Activated CD4-positive, alpha-beta T cell treated with anti-CD3 and anti-CD28 coated beads, Interleukin-2, amount 10 ng/mL, durations not matched to agents 7 days and 5 days (primary cell): ENCODE results near the gene RRM2. TPM values are rescaled to one million over a fixed set of nuclear protein-coding genes. Genes with fewer than 3 reads are reported as not detected.

Experiments used
- CTCF ChIA-PET: fragments of 350-600 bp; sonication (Branson Sonifier 250); formaldehyde crosslinking; loops from one replicate; lab custom pipeline; 2021; ENCODE audit warnings: antibody characterized with exemption; lab: Charles Lee
- POLR2A ChIA-PET: fragments of 350-600 bp; sonication (Branson Sonifier 250); formaldehyde crosslinking; loops from one replicate; lab custom pipeline; 2021; ENCODE audit warnings: antibody characterized with exemption; lab: Charles Lee
- DNase-seq: peaks from one replicate; pipeline ENCODE4 v3.0.0-alpha.2; 2020
- H3K27ac Mint-ChIP-seq: one replicate; pipeline ENCODE4 v1.8.0; 2021; ENCODE audit warnings: mild to moderate bottlenecking, moderate library complexity, mixed read lengths
- H3K27me3 Mint-ChIP-seq: one replicate; pipeline ENCODE4 v1.8.0; 2021; ENCODE audit warnings: mixed read lengths
- H3K36me3 Mint-ChIP-seq: one replicate; pipeline ENCODE4 v1.8.0; 2021; ENCODE audit warnings: low read depth, mixed read lengths
- H3K4me1 Mint-ChIP-seq: one replicate; pipeline ENCODE4 v1.8.0; 2021; ENCODE audit warnings: mixed read lengths
- H3K4me3 Mint-ChIP-seq: one replicate; pipeline ENCODE4 v1.8.0; 2021; ENCODE audit warnings: mild to moderate bottlenecking, moderate library complexity, mixed read lengths
- H3K9me3 Mint-ChIP-seq: one replicate; pipeline ENCODE4 v1.8.0; 2021; ENCODE audit warnings: mixed read lengths
- total RNA-seq, 2 experiments: library from RNA; stranded (reverse); gene quantifications; one replicate each; pipeline ENCODE4 v1.2.3, GENCODE V29; 2021

The RRM2 gene
- total RNA-seq, 2 experiments from 2014 or later = 496 to 540 TPM

DNA sequence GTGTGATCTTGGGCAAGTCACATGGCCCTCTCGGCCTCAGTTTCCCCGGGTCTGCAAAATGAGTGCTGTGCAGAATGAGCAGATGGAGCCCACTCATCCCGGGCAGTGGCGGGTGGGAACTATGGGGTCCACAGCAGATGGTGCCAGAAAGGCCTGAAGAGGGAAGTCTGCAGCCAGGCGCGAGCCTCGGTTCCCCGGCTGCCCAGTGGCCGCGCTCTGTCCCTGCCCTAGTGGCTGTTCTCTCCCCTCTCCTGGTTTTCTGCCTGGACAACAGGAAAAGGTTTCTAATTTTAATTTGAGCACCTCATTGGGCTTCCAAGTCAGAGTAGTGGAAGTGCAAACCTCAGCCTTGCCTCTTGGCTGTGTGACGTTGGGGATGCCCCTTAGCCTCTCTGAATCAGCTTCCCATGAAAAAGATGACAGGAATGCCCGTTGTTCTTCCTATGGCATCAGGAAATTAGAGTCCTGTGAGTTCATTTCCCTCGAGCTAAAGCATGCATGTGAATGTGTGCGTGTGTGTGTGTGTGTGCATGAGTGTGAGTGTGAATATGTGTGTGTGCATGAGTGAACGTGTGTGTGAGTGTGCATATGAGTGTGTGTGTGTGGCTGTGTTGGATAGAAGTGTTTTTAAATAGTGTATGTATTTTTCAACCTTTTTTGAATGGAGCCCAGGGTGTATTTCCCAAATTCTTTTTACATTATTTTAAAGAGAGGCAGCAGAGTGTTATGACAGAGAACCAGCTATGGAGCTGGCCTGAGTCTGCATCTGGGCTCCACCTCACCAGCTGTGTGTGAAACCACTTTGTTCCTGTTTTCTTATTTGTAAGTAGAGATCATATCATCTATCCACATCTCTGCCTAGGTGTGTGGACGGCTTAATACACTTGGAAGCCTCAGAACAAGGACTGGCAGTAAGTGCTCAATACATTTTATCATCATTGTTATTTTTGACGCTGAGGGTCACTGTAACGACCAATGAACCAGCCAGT, 41.3 kb downstream of the RRM2 start:
- ChIA-PET CTCF (interaction anchor here (0.6 to 0.7 kb wide), 3 partner anchors 15 to 635 kb away, joined by 3 to 4 read pairs (median 3); no protein-coding TSS in a partner anchor), POLR2A (no interaction called here)
- Mint-ChIP-seq H3K27me3 (no peaks in the 10 kb centered on the region), H3K4me1 (peaks cover 26% of the 10 kb centered on the region), H3K27ac (no peak overlapping the region), H3K9me3 (no peaks in the 10 kb centered on the region), H3K36me3 (peaks cover 33% of the 10 kb centered on the region), H3K4me3 (no peak overlapping the region)
- no peak for DNase-seq

DNA sequence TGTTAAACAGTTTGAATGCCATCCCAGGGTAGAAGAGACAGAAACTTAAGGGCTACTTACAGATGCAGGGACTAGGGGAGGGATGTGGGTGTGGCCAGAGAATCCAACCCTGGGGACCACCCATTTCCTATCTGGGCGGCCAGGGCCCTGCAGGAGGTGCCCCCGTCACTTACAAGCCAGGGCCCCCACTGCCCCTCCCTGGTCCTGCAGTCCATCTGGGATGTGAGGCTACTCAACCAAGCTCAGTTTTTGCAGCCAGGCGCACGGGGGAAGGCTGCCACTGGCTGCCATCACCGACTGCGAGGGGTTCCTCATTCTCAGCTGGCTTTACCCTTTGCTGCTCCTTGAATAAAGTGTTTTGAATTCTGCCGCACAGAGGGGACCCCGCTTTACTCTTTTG, 42.1 kb downstream of the RRM2 start:
- Mint-ChIP-seq H3K4me1 (peaks cover 18% of the 10 kb centered on the region), H3K36me3 (peaks cover 27% of the 10 kb centered on the region), H3K27me3 (no peaks in the 10 kb centered on the region), H3K9me3 (no peaks in the 10 kb centered on the region), H3K27ac (peak overlapping the region; percentile 27), H3K4me3 (no peak overlapping the region)
- no peak for DNase-seq
- CTCF ChIA-PET = no interaction called here
- POLR2A ChIA-PET = no interaction called here

DNA sequence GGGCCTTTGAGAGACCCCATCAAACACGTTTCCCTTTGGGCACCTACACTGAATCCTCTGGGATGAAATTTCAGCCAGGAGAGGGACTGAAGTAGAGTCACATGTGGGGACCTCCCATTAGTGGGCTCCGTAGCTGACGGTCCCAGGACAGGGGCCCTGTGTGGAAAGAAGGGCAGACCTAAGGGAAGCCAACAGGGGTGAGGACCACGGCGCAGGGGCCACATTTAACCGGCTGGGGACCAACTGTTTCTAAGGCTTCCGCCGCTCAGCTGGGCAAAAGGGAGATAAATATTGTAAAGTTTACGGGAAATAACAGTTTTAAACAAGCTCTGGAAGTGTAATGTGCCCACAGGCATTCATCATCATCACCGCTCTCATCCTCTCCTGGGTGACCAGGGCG, 42.7 kb downstream of the RRM2 start:
- DNase-seq = no peak
- CTCF ChIA-PET = interaction anchor here (0.9 kb wide), 1 partner anchor 8 kb away, joined by 3 read pairs; no protein-coding TSS in a partner anchor
- POLR2A ChIA-PET = no interaction called here
- Mint-ChIP-seq H3K9me3 (no peaks in the 10 kb centered on the region), H3K4me1 (peaks cover 13% of the 10 kb centered on the region), H3K27ac (no peak overlapping the region), H3K4me3 (no peak overlapping the region), H3K27me3 (no peaks in the 10 kb centered on the region), H3K36me3 (peaks cover 25% of the 10 kb centered on the region)

DNA sequence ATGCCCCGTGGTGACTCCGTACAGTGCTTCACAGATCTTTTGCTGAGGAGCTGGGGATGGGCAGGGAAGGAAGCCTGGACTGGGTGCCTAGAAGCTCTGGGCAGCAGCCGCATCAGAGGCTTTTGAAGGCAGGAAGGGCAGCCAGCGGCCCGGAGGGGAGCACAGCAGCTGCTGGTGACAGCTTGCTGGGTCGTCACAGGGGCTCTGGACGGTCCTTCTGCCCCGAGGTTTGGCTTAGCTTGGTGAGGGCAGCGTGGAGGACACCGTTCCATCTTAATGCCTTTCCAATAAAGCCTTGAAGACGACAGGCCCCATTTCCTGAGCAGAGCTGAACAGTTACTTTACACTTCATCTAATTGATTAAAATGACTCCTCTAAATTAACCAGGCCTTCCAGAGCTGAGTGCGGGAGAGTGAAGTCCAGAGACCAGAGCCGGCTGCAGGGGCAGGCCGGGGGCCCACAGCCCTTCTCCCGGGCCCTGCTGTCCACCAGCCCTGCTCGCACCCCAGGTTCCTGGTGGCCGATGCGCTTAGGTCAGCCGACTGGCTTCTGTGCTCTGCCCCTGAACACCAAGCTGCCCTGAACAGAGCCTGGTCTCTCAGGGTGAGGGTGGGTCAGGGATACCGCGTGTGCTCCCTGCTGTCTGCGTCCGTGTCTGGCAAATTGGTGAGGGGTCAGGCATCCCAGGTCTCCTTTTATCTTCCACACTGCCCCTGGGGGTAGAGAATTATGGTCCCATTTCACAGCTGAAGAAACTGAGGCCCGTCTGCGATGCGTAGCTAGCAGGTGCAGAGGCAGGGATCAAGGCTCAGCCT, 43.5 kb downstream of the RRM2 start:
- H3K4me1 Mint-ChIP-seq = peaks cover 12% of the 10 kb centered on the region
- H3K4me3 Mint-ChIP-seq = no peak overlapping the region
- CTCF ChIA-PET = interaction anchor here (0.9 kb wide), 1 partner anchor 9 kb away, joined by 3 read pairs; no protein-coding TSS in a partner anchor
- peak overlapping the region; percentile 20 for H3K27ac Mint-ChIP-seq
- POLR2A ChIA-PET = no interaction called here
- H3K36me3 Mint-ChIP-seq = peaks cover 23% of the 10 kb centered on the region
- H3K9me3 Mint-ChIP-seq = no peaks in the 10 kb centered on the region
- H3K27me3 Mint-ChIP-seq = no peaks in the 10 kb centered on the region
- no peak for DNase-seq

DNA sequence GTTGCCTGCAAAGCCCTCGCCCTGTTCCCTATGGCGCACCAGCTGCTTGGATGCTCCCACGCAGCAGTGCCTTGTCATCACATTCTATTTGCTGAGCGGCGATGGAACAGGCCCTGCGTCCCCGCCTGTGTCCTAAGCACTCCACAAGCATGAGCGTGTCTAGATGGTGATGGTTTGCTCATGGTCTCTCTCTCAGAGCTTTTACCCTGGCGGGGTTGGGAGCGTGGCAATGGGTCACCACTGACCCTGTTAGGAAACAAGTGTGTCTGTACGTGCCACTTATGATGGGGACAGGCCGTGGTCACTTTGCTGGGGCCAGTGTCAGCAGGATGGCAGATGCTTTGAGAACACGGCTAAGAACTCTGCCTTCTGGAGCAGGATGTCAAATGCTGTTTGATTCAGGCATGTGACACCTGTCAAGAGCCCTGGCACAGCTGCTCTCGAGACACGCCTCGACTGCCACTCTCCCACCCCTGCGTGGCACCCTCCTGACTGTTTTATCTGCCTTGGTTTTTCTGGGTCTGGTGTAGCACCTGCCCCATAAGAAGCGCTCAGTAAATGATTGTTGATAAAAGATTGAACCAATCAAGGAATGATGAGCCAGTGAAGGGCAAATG, 44.2 kb downstream of the RRM2 start:
- Mint-ChIP-seq H3K4me1 (peaks cover 10% of the 10 kb centered on the region), H3K4me3 (no peak overlapping the region), H3K36me3 (peaks cover 18% of the 10 kb centered on the region), H3K9me3 (no peaks in the 10 kb centered on the region), H3K27me3 (no peaks in the 10 kb centered on the region), H3K27ac (no peak overlapping the region)
- no peak for DNase-seq
- ChIA-PET POLR2A (no interaction called here), CTCF (no interaction called here)

DNA sequence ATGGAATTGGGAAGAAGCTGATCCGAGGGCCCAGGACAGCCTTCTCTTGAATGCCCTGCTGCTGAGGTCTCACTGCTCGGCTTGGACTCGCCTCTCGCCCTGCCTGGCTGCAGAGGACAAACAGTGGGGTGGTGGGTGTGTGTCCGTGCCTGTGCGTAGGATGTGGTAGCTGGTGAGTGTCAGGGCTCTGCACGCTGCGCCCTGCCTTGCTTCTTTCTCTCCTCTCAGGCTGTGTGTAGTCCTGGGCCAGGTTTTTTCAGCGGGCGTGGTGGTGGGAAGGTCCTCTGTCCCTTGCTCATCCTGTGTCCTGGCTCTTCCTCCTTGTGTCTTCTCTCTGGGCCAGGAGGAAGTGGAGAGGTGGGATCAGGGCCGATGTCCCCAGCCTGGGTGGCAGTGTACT, 44.8 kb downstream of the RRM2 start:
- no peak for DNase-seq
- no peak overlapping the region for H3K27ac Mint-ChIP-seq
- peaks cover 18% of the 10 kb centered on the region for H3K36me3 Mint-ChIP-seq
- no peaks in the 10 kb centered on the region for H3K9me3 Mint-ChIP-seq
- peaks cover 10% of the 10 kb centered on the region for H3K4me1 Mint-ChIP-seq
- no peaks in the 10 kb centered on the region for H3K27me3 Mint-ChIP-seq
- ChIA-PET POLR2A (no interaction called here), CTCF (no interaction called here)
- no peak overlapping the region for H3K4me3 Mint-ChIP-seq

DNA sequence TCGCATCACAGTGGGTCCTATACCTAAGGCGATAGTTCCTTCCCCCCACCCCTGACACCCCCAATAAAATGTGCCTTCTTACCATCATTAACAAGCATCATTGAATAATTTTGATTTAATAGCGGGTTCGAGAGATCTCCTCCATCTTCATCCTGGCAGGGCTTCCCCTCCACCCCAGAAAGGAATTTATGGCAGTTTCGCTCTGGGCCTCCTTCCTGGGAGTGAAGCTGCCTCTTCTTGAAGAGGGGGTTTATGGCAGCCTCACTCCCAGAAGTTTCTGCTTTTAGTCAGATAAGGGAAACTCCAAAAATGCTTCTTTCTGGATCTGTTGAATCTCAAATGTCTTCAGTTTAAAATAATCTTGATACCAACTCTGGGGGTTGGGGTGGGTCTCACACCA, 45.7 kb downstream of the RRM2 start:
- POLR2A ChIA-PET = no interaction called here
- no peaks in the 10 kb centered on the region for H3K27me3 Mint-ChIP-seq
- peaks cover 7% of the 10 kb centered on the region for H3K4me1 Mint-ChIP-seq
- H3K36me3 Mint-ChIP-seq = peaks cover 18% of the 10 kb centered on the region
- H3K9me3 Mint-ChIP-seq = no peaks in the 10 kb centered on the region
- CTCF ChIA-PET = no interaction called here
- H3K27ac Mint-ChIP-seq = no peak overlapping the region
- H3K4me3 Mint-ChIP-seq = no peak overlapping the region
- no peak for DNase-seq

DNA sequence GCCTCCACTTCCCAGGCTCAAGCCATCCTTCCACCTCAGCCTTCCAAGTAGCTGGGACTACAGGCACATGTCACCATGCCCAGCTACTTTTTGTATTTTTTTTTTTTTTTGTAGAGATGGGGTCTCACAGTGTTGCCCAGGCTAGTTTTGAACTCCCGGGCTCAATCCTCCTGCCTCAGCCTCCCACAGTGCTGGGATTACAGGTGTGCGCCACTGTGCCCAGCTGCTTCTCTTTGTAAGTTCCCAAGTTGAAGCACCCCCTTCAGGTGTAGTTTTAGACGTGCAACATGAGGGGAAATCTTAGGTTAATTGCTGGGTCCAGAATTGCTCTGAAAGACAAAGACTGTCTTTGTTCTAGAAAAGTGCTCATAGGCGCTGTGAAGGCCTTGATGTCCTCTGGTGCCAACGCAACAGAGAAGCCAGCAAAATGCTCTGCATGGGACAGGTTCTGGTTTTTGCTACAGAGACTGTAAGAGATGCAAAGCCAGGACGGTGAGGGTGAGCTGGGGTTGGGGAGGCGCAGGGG, 46.6 kb downstream of the RRM2 start:
- no peaks in the 10 kb centered on the region for H3K9me3 Mint-ChIP-seq
- CTCF ChIA-PET = no interaction called here
- POLR2A ChIA-PET = no interaction called here
- no peak overlapping the region for H3K4me3 Mint-ChIP-seq
- H3K27ac Mint-ChIP-seq = no peak overlapping the region
- peaks cover 19% of the 10 kb centered on the region for H3K36me3 Mint-ChIP-seq
- no peak for DNase-seq
- no peaks in the 10 kb centered on the region for H3K27me3 Mint-ChIP-seq
- peaks cover 1% of the 10 kb centered on the region for H3K4me1 Mint-ChIP-seq

DNA sequence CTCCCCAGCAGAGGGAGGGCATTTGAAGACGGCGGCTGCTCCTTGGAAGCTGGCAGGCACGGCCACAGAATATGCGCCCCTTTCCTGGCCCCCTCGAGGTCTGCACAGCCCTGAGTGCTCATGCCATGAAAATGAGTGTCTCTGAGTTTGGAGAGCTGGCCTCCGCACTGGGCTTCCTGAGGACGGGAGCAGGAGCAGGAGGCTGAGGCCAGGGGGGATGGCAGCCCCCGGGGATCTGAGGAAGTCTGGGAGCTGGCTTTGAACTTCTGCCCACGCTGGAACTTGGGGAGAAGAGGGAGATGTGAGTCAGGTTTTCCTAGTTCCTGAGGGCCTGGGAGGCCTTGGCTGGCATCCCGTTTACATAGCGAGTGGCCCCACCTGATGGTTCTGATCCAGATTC, 47.0 kb downstream of the RRM2 start:
- Mint-ChIP-seq H3K36me3 (peaks cover 16% of the 10 kb centered on the region), H3K4me1 (no peaks in the 10 kb centered on the region), H3K27me3 (no peaks in the 10 kb centered on the region), H3K4me3 (no peak overlapping the region), H3K27ac (no peak overlapping the region), H3K9me3 (no peaks in the 10 kb centered on the region)
- POLR2A ChIA-PET = no interaction called here
- CTCF ChIA-PET = no interaction called here
- DNase-seq = no peak

DNA sequence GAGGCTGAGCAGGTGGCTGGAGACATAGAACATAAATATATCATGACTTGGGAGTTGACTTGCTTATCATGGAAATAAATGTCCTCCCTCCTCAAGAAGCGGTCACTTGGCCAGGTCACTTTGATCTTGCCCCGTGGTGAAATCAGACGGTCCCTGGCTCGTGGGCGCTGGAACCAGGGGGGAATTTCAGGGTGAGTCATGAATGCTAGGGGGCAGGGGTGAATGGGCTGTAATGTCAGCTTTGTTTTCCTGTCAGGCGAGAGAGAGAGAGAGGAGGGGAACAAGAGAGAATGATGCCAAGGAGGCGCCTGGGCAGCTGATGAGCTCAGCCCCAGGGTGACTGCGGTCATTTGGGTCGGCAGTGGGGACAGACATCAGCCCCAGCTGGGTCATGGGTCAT, 47.7 kb downstream of the RRM2 start:
- POLR2A ChIA-PET = no interaction called here

DNA sequence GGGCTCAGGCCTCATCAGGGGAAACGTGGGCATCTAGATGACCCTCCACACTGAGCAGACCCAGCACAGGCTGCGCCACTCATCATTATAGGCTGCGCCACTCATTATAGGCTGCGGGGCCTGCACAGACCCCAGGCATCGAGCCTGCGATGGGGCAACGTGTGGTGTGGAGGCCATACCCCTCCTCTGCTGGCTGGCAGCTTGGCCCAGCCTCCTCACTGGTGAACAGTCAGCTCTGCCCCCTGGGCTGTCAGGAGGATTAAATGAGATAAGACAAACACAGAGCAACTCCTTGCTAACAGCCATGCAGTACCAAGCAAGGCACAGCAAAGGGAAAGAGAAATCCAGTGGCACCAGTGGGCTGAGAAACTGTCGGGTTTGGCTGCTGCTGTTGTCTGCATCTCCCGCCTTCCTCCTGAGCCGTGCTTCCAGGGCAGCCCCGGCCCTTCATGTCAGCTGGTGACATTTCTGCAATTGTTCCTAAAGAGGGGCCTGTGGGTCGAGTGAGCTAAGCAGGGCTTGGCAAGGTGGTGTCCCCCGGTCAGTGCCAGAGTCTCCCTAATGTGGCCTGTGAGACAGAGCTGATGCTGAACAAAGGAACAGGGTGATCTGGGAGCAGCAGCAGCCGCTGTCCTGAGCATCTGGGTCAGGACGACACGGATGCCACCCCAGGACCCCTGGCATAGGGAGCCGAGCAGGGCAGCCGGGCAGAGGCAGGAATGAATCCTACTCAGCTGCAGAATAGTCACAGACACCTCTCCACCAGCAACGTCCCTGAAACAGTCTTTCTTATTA, 48.7 kb downstream of the RRM2 start:
- CTCF ChIA-PET = interaction anchor here (0.7 to 1.2 kb wide), 2 partner anchors 9 to 15 kb away, joined by 3 to 5 read pairs; no protein-coding TSS in a partner anchor
- Mint-ChIP-seq H3K36me3 (peaks cover 16% of the 10 kb centered on the region), H3K4me3 (no peak overlapping the region), H3K4me1 (no peaks in the 10 kb centered on the region), H3K9me3 (no peaks in the 10 kb centered on the region), H3K27ac (no peak overlapping the region), H3K27me3 (no peaks in the 10 kb centered on the region)
- DNase-seq = no peak
- POLR2A ChIA-PET = no interaction called here

More for the DNA sequence above, 47.7 kb downstream of the RRM2 start:
- Mint-ChIP-seq H3K4me1 (no peaks in the 10 kb centered on the region), H3K36me3 (peaks cover 16% of the 10 kb centered on the region), H3K9me3 (no peaks in the 10 kb centered on the region), H3K27ac (no peak overlapping the region), H3K27me3 (no peaks in the 10 kb centered on the region), H3K4me3 (no peak overlapping the region)
- no peak for DNase-seq
- CTCF ChIA-PET = interaction anchor here (1.2 kb wide), 1 partner anchor 14 kb away, joined by 5 read pairs; no protein-coding TSS in a partner anchor
